BLaER1 (cell line): ENCODE results near the gene MPDZ.

Experiments used
- H3K27ac ChIP-seq: shearing (Covaris generic); formaldehyde crosslinking; 2 replicates; pipeline ENCODE4 v1.8.1; 2022
- H3K27me3 ChIP-seq: shearing (Covaris generic); formaldehyde crosslinking; 2 replicates; pipeline ENCODE4 v1.8.1; 2022
- H3K36me3 ChIP-seq: shearing (Covaris generic); formaldehyde crosslinking; 2 replicates; pipeline ENCODE4 v1.8.1; 2022
- H3K4me1 ChIP-seq: shearing (Covaris generic); formaldehyde crosslinking; 2 replicates; pipeline ENCODE4 v1.8.1; 2022
- H3K4me2 ChIP-seq: shearing (Covaris generic); formaldehyde crosslinking; 2 replicates; pipeline ENCODE4 v1.8.1; 2022
- H3K4me3 ChIP-seq: shearing (Covaris generic); formaldehyde crosslinking; 2 replicates; pipeline ENCODE4 v1.8.1; 2022
- H3K9ac ChIP-seq: shearing (Covaris generic); formaldehyde crosslinking; 2 replicates; pipeline ENCODE4 v1.8.1; 2022
- H3K9me3 ChIP-seq: shearing (Covaris generic); formaldehyde crosslinking; 2 replicates; pipeline ENCODE4 v1.8.1; 2022
- H4K20me1 ChIP-seq: shearing (Covaris generic); formaldehyde crosslinking; 2 replicates; pipeline ENCODE4 v1.8.1; 2022
- Cebpa-rat ChIP-seq: shearing (Covaris generic); IDR thresholded peaks from 2 replicates; pipeline ENCODE4 v1.8.1; 2022

Gene MPDZ

GRCh38 chr9:13141629-13142028 lies 137.9 kb downstream of the MPDZ start:
- Histone ChIP-seq H3K4me3 (no peak overlapping the region), H3K9me3 (no peaks in the 10 kb centered on the region), H3K4me1 (no peaks in the 10 kb centered on the region), H4K20me1 (no peaks in the 10 kb centered on the region), H3K27ac (no peak overlapping the region), H3K9ac (no peak overlapping the region), H3K4me2 (no peak overlapping the region), H3K36me3 (no peaks in the 10 kb centered on the region), H3K27me3 (no peaks in the 10 kb centered on the region)
- no peak for TF ChIP-seq Cebpa-rat

GRCh38 chr9:13140843-13141592 lies 138.5 kb downstream of the MPDZ start:
- Histone ChIP-seq H4K20me1 (no peaks in the 10 kb centered on the region), H3K36me3 (no peaks in the 10 kb centered on the region), H3K4me1 (no peaks in the 10 kb centered on the region), H3K27me3 (no peaks in the 10 kb centered on the region), H3K9me3 (no peaks in the 10 kb centered on the region), H3K4me3 (no peak overlapping the region), H3K27ac (no peak overlapping the region), H3K9ac (no peak overlapping the region), H3K4me2 (no peak overlapping the region)
- TF ChIP-seq Cebpa-rat: no peak

- Histone ChIP-seq H3K36me3 (no peaks in the 10 kb centered on the region), H3K27me3 (no peaks in the 10 kb centered on the region), H3K9ac (no peak overlapping the region), H3K4me2 (no peak overlapping the region), H3K4me3 (no peak overlapping the region), H3K4me1 (no peaks in the 10 kb centered on the region), H3K9me3 (no peaks in the 10 kb centered on the region), H4K20me1 (no peaks in the 10 kb centered on the region), H3K27ac (no peak overlapping the region)
- TF ChIP-seq Cebpa-rat: no peak
Observed at GRCh38 chr9:13139641-13140171, 139.8 kb downstream of the MPDZ start.

GRCh38 chr9:13137426-13137825 lies 142.1 kb downstream of the MPDZ start:
- Histone ChIP-seq H3K4me3 (no peak overlapping the region), H3K4me1 (no peaks in the 10 kb centered on the region), H3K27ac (no peak overlapping the region), H3K27me3 (no peaks in the 10 kb centered on the region), H3K9ac (no peak overlapping the region), H3K9me3 (no peaks in the 10 kb centered on the region), H3K36me3 (no peaks in the 10 kb centered on the region), H4K20me1 (no peaks in the 10 kb centered on the region), H3K4me2 (no peak overlapping the region)
- TF ChIP-seq Cebpa-rat: no peak

GRCh38 chr9:13131991-13132390 lies 147.5 kb downstream of the MPDZ start:
- H3K9me3 ChIP-seq: no peaks in the 10 kb centered on the region
- H3K4me1 ChIP-seq: no peaks in the 10 kb centered on the region
- H3K36me3 ChIP-seq: no peaks in the 10 kb centered on the region
- no peak overlapping the region for H3K9ac ChIP-seq
- no peaks in the 10 kb centered on the region for H4K20me1 ChIP-seq
- H3K4me2 ChIP-seq: no peak overlapping the region
- no peak overlapping the region for H3K4me3 ChIP-seq
- TF ChIP-seq Cebpa-rat: no peak
- H3K27ac ChIP-seq: no peak overlapping the region
- H3K27me3 ChIP-seq: no peaks in the 10 kb centered on the region

- no peak overlapping the region for H3K4me2 ChIP-seq
- TF ChIP-seq Cebpa-rat: no peak
- H3K36me3 ChIP-seq: no peaks in the 10 kb centered on the region
- no peaks in the 10 kb centered on the region for H3K4me1 ChIP-seq
- H3K27me3 ChIP-seq: no peaks in the 10 kb centered on the region
- no peaks in the 10 kb centered on the region for H3K9me3 ChIP-seq
- H3K27ac ChIP-seq: no peak overlapping the region
- H4K20me1 ChIP-seq: no peaks in the 10 kb centered on the region
- no peak overlapping the region for H3K4me3 ChIP-seq
- H3K9ac ChIP-seq: no peak overlapping the region
Observed at GRCh38 chr9:13131416-13131815, 148.1 kb downstream of the MPDZ start.

GRCh38 chr9:13128266-13128860 lies 151.1 kb downstream of the MPDZ start:
- H4K20me1 ChIP-seq: no peaks in the 10 kb centered on the region
- H3K9ac ChIP-seq: no peak overlapping the region
- H3K4me3 ChIP-seq: no peak overlapping the region
- H3K27ac ChIP-seq: no peak overlapping the region
- no peaks in the 10 kb centered on the region for H3K4me1 ChIP-seq
- H3K36me3 ChIP-seq: no peaks in the 10 kb centered on the region
- no peak overlapping the region for H3K4me2 ChIP-seq
- H3K27me3 ChIP-seq: no peaks in the 10 kb centered on the region
- H3K9me3 ChIP-seq: no peaks in the 10 kb centered on the region
- no peak for TF ChIP-seq Cebpa-rat

GRCh38 chr9:13127131-13127530 lies 152.4 kb downstream of the MPDZ start:
- H3K9me3 ChIP-seq: no peaks in the 10 kb centered on the region
- TF ChIP-seq Cebpa-rat: no peak

GRCh38 chr9:13125261-13125660 lies 154.2 kb downstream of the MPDZ start:
- H3K36me3 ChIP-seq: no peaks in the 10 kb centered on the region
- H3K9ac ChIP-seq: no peak overlapping the region
- no peak overlapping the region for H3K4me3 ChIP-seq
- no peaks in the 10 kb centered on the region for H3K9me3 ChIP-seq
- no peaks in the 10 kb centered on the region for H4K20me1 ChIP-seq
- TF ChIP-seq Cebpa-rat: no peak
- H3K27me3 ChIP-seq: no peaks in the 10 kb centered on the region
- no peak overlapping the region for H3K4me2 ChIP-seq
- H3K4me1 ChIP-seq: no peaks in the 10 kb centered on the region
- no peak overlapping the region for H3K27ac ChIP-seq

More at GRCh38 chr9:13127131-13127530, 152.4 kb downstream of the MPDZ start:
- no peaks in the 10 kb centered on the region for H3K36me3 ChIP-seq
- H3K27me3 ChIP-seq: no peaks in the 10 kb centered on the region
- H3K4me2 ChIP-seq: no peak overlapping the region
- H3K27ac ChIP-seq: no peak overlapping the region
- H3K4me1 ChIP-seq: no peaks in the 10 kb centered on the region
- no peak overlapping the region for H3K9ac ChIP-seq
- no peak overlapping the region for H3K4me3 ChIP-seq
- H4K20me1 ChIP-seq: no peaks in the 10 kb centered on the region

GRCh38 chr9:13122756-13123369 lies 156.6 kb downstream of the MPDZ start:
- H3K9ac ChIP-seq: no peak overlapping the region
- no peaks in the 10 kb centered on the region for H3K9me3 ChIP-seq
- no peak for TF ChIP-seq Cebpa-rat
- H4K20me1 ChIP-seq: no peaks in the 10 kb centered on the region
- H3K27ac ChIP-seq: no peak overlapping the region
- H3K36me3 ChIP-seq: no peaks in the 10 kb centered on the region
- H3K4me2 ChIP-seq: no peak overlapping the region
- H3K4me1 ChIP-seq: no peaks in the 10 kb centered on the region
- no peak overlapping the region for H3K4me3 ChIP-seq
- H3K27me3 ChIP-seq: no peaks in the 10 kb centered on the region
